ENCODE results near the gene TTC6. TPM values are rescaled to one million over a fixed set of nuclear protein-coding genes. Genes with fewer than 3 reads are reported as not detected.

The TTC6 gene
- total RNA-seq, 2 donors from 2014 or later = not detected

DNA sequence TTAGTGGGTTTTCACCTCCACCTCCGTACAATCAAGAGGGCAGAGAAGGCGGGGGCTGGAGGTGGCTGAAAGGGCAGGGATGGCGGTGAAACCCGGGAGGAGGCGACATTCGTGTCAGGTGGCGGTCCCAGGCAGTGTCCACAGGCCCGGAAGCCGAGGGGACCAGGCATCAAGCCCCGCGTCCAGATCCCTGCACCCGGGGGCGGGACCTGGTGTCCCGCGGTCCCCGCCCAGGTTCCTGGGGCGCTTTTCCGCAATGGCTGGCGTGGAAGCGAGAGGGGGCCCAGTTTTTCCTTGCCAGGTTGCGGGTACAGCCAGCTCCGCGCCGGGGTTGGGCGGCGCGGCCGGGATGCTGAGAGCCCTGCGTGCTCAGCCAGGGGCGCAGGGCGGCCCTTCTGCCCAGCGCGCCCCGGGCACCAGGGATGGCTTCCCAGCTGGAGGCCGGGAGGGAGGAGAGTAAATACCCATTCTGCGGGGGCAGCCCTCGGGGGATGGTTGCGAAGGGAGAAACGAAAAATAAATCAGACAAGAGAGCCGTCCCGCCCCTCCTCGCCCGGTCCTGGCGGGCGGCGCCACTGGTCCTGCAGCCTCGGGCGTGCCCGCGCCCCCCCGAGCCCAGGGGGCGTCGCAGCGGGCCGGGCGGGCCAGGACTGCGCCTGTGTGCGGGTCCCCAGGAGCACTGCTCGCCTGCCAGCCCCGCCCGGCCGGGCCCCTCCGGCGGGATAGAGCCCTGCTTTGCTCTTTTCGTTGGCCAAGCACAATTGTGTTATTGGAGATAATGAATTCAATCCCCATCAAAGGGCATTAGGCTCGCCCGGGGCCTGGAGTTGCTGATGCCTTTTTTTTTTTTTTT is 11.8 kb upstream of the TTC6 start:
- no peaks in the 10 kb centered on the region for H3K36me3 ChIP-seq
- DNase-seq (ENCODE audit: low spot score) = no peak
- no peak overlapping the region for H3K27ac ChIP-seq
- H3K4me1 ChIP-seq = peaks cover 0 to 32% of the 10 kb centered on the region in 2 donors
- no peak overlapping the region for H3K4me3 ChIP-seq
- TF ChIP-seq, protein P1, sequence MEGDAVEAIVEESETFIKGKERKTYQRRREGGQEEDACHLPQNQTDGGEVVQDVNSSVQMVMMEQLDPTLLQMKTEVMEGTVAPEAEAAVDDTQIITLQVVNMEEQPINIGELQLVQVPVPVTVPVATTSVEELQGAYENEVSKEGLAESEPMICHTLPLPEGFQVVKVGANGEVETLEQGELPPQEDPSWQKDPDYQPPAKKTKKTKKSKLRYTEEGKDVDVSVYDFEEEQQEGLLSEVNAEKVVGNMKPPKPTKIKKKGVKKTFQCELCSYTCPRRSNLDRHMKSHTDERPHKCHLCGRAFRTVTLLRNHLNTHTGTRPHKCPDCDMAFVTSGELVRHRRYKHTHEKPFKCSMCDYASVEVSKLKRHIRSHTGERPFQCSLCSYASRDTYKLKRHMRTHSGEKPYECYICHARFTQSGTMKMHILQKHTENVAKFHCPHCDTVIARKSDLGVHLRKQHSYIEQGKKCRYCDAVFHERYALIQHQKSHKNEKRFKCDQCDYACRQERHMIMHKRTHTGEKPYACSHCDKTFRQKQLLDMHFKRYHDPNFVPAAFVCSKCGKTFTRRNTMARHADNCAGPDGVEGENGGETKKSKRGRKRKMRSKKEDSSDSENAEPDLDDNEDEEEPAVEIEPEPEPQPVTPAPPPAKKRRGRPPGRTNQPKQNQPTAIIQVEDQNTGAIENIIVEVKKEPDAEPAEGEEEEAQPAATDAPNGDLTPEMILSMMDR (IDR thresholded peaks at IDR 0.05) = no peak
- peaks cover 35 to 50% of the 10 kb centered on the region in 2 donors for H3K27me3 ChIP-seq
- no peaks in the 10 kb centered on the region for H3K9me3 ChIP-seq

DNA sequence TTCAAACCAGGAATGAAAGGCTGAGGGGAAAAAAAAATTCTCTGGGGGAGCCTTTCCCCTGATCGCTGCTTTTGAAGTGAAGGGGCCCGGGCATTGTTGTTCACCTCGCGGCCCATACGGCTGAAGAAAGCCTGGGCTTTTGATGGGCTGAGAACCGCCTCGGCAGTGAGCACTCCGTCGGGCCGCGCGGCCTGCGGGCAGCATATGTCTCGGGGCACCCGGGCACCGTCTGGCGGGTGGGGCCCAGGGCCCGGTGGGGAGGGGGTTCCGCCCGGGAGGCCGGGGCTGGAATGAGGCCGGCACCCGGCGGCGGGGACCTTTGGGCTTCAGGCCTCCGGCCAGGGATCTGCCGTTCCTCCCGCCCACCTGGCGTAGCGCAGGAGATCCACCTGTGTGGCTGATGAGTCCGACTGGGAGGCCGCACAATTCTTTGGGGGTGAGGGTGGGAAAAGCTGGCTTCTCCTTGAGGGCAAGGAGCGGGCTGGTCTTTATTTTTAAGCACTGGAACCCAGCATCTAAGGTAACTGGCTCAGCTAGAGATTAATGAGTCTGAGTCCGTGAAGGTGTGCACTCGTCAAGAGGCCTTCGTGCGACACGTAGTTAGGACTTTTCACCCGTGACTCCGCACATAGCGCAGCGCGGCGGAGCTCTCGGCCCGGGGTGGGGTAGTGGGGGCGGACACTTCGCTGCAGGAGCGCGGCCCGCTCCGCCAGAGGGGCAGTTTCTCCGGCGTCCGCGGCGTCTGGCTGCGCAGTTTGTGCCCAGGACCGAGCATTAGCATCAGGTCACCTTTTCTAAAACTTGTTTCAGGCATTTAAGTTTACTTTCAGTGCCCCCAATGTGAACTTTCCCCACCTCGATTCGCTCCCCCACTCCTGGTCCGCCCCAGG is 11.0 kb upstream of the TTC6 start:
- Histone ChIP-seq H3K27me3 (peaks cover 44 to 59% of the 10 kb centered on the region in 2 donors), H3K4me3 (no peak overlapping the region), H3K27ac (no peak overlapping the region), H3K9me3 (no peaks in the 10 kb centered on the region), H3K4me1 (peaks cover 0 to 32% of the 10 kb centered on the region in 2 donors), H3K36me3 (no peaks in the 10 kb centered on the region)
- no peak for DNase-seq (ENCODE audit: low spot score)
- TF ChIP-seq, protein P1 (IDR thresholded peaks at IDR 0.05) = no peak

DNA sequence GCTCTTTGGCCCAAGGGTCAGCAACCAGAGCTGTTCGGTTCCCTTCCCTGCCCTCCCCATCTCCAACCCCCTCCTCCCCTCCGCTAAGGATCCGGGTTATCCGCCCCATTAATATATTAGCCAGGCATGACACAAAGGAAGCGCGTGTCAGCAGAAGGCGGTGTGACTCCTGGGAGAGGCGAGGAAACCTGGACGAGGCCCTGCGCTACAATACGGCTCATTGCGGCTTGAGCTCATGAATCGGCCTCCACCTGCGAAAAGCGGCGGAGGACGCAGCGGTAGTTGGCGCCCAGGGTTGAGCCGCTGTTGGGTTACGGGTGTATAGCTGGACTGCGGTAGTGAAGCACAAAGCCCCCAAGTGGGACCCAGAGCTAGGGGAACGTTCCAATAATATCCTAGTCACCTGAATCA is 10.3 kb upstream of the TTC6 start:
- peaks cover 45 to 64% of the 10 kb centered on the region in 2 donors for H3K27me3 ChIP-seq
- DNase-seq (ENCODE audit: low spot score) = no peak
- TF ChIP-seq, protein P1 (IDR thresholded peaks at IDR 0.05) = no peak

DNA sequence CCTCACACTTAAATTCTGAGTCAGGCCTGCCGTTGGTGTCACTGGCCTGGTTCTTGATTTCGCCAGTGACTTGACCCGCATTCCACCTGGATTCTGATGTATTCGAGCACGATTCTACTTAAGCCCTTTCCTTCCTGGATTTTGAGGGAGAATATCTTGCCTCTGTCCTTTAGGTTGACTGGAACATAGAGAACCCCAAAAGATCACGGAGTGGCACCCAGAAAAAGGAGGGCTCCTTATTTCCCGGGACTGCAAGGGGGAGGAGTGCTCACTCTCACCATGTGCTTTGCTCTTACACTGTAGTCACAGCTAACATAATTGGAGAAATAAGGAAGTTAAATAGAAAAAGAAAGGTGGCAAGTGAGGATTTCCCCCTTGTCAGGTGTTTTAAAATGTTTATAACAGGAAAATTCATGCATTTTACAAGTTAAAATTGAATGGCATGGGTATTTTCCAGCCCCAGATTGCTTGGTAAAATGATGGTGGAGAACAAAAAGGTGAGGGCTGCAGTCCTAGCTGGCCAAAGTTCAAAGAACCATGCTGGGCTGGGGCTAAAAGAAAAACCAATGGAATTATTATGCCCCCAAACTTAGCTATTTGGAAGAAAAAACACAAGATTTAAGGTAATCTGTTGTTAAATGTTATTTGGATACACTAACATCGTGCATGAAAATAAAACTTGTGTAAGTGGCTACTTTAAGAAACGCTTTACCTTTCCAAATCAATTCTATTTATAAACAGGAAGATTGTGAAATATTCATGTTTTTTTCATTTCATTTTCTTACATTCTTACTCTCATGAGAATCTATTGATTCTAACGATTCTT is 9.2 kb upstream of the TTC6 start:
- no peak for DNase-seq (ENCODE audit: low spot score)

More for the DNA sequence above, 10.3 kb upstream of the TTC6 start:
- Histone ChIP-seq H3K36me3 (no peaks in the 10 kb centered on the region), H3K9me3 (no peaks in the 10 kb centered on the region), H3K4me1 (peaks cover 0 to 32% of the 10 kb centered on the region in 2 donors), H3K4me3 (no peak overlapping the region), H3K27ac (no peak overlapping the region)

DNA sequence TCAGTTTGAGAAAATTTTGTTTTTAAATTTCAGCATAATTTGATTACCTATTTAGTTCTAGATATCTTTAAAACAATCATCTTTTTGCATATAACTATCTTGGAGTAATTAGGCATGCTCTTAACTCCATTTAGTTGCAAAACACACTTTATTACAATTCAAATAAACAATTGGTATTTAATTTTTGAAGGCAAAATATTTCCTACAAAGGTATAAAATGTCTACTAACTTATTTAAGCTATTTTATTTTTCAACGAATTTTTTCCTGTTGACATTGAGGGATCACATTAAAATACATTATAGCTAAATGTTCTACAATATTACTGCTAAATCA is 8.7 kb upstream of the TTC6 start:
- H3K9me3 ChIP-seq = no peaks in the 10 kb centered on the region
- no peak overlapping the region for H3K27ac ChIP-seq
- TF ChIP-seq, protein P1 (IDR thresholded peaks at IDR 0.05) = no peak
- H3K27me3 ChIP-seq = peaks cover 58 to 81% of the 10 kb centered on the region in 2 donors
- no peaks in the 10 kb centered on the region for H3K36me3 ChIP-seq
- H3K4me1 ChIP-seq = peaks cover 0 to 35% of the 10 kb centered on the region in 2 donors
- no peak for DNase-seq (ENCODE audit: low spot score)
- no peak overlapping the region for H3K4me3 ChIP-seq

More for the DNA sequence above, 9.2 kb upstream of the TTC6 start:
- TF ChIP-seq, protein P1 (IDR thresholded peaks at IDR 0.05) = no peak
- no peaks in the 10 kb centered on the region for H3K36me3 ChIP-seq
- no peak overlapping the region for H3K4me3 ChIP-seq
- H3K9me3 ChIP-seq = no peaks in the 10 kb centered on the region
- no peak overlapping the region for H3K27ac ChIP-seq
- H3K4me1 ChIP-seq = peaks cover 0 to 32% of the 10 kb centered on the region in 2 donors
- peaks cover 53 to 75% of the 10 kb centered on the region in 2 donors for H3K27me3 ChIP-seq
